ENCODE data around the gene HPCA.

- TF ChIP-seq CTCF (IDR thresholded peaks at IDR 0.05) (no peak), POLR2A (IDR thresholded peaks at IDR 0.05) (no peak)
Observed at GRCh38 chr1:32870615-32871363, 15.5 kb upstream of the HPCA start, which contains the start of gene FNDC5.

All from heart left ventricle (tissue), 13 donors.